GM23338 (cell line): ENCODE measurements around the gene TMEM150A. TPM values are rescaled to one million over a fixed set of nuclear protein-coding genes. Genes with fewer than 3 reads are reported as not detected.

Experiments used
- ATAC-seq: fragments of 200-7000 bp; cut with Tn5 transposase; 3 replicates; pipeline ENCODE4 v1.9.1; 2020
- DNase-seq: peaks from one replicate; pipeline ENCODE4 v3.0.0-alpha.2; 2015; ENCODE audit warnings: low spot score
- H2AFZ ChIP-seq: fragments of 200-600 bp; sonication (generic); 2 replicates; pipeline ENCODE4 v1.8.0; 2016; ENCODE audit warnings: antibody characterized with exemption, mild to moderate bottlenecking, moderate library complexity
- H3F3A ChIP-seq: fragments of 200-600 bp; sonication (generic); replicated peaks from 2 replicates; pipeline ENCODE4 v1.8.0; 2017; ENCODE audit warnings: antibody characterized with exemption, mixed run types, low read depth
- H3K27ac ChIP-seq: fragments of 200-600 bp; sonication (generic); 2 replicates; pipeline ENCODE4 v1.6.1; 2016; ENCODE audit warnings: low read depth
- H3K27me3 ChIP-seq: fragments of 200-600 bp; sonication (generic); 2 replicates; pipeline ENCODE4 v1.8.0; 2016; ENCODE audit warnings: mild to moderate bottlenecking, mixed run types, moderate library complexity; ENCODE audit not compliant: insufficient read depth
- H3K36me3 ChIP-seq: fragments of 200-600 bp; sonication (generic); 2 replicates; pipeline ENCODE4 v1.8.0; 2016; ENCODE audit warnings: mild to moderate bottlenecking; ENCODE audit not compliant: insufficient read depth
- H3K4me1 ChIP-seq: fragments of 200-600 bp; sonication (generic); 2 replicates; pipeline ENCODE4 v1.8.0; 2016; ENCODE audit warnings: mild to moderate bottlenecking, moderate library complexity; ENCODE audit not compliant: insufficient read depth
- H3K4me2 ChIP-seq: fragments of 200-600 bp; sonication (generic); 2 replicates; pipeline ENCODE4 v1.7.1; 2017; ENCODE audit warnings: mixed run types
- H3K4me3 ChIP-seq: fragments of 200-600 bp; sonication (generic); 2 replicates; pipeline ENCODE4 v1.6.1; 2016; ENCODE audit warnings: mixed run types
- H3K79me2 ChIP-seq: fragments of 200-600 bp; sonication (generic); replicated peaks from 2 replicates; pipeline ENCODE4 v1.8.0; 2017; ENCODE audit warnings: mild to moderate bottlenecking; ENCODE audit not compliant: insufficient read depth
- H3K9me2 ChIP-seq: fragments of 200-600 bp; sonication (generic); 2 replicates; pipeline ENCODE4 v1.8.0; 2017; ENCODE audit not compliant: insufficient read depth
- H4K20me1 ChIP-seq: fragments of 200-600 bp; sonication (generic); replicated peaks from 2 replicates; pipeline ENCODE4 v1.8.0; 2017; ENCODE audit warnings: mild to moderate bottlenecking; ENCODE audit not compliant: insufficient read depth
- H3K27ac Mint-ChIP-seq: 2 replicates; pipeline ENCODE4 v1.8.0; 2020; ENCODE audit warnings: inconsistent platforms, mild to moderate bottlenecking, moderate library complexity, mixed read lengths
- H3K27me3 Mint-ChIP-seq: 3 replicates; pipeline ENCODE4 v1.8.0; 2022; ENCODE audit warnings: low read depth, mild to moderate bottlenecking, moderate library complexity, mixed read lengths, inconsistent platforms; ENCODE audit not compliant: insufficient read depth, poor library complexity
- H3K36me3 Mint-ChIP-seq: 3 replicates; pipeline ENCODE4 v1.8.0; 2021; ENCODE audit warnings: low read depth, mild to moderate bottlenecking, inconsistent platforms, moderate library complexity, mixed read lengths
- H3K4me1 Mint-ChIP-seq: 3 replicates; pipeline ENCODE4 v1.8.0; 2020; ENCODE audit warnings: mild to moderate bottlenecking, inconsistent platforms, mixed read lengths
- H3K4me3 Mint-ChIP-seq: 3 replicates; pipeline ENCODE4 v1.8.0; 2021; ENCODE audit warnings: moderate library complexity, mild to moderate bottlenecking, inconsistent platforms, mixed read lengths
- H3K9me3 Mint-ChIP-seq: 3 replicates; pipeline ENCODE4 v1.8.0; 2020; ENCODE audit warnings: moderate library complexity, mild to moderate bottlenecking, inconsistent platforms, mixed read lengths
- CREB1 ChIP-seq: fragments of 250-450 bp; sonication (Bioruptor Pico); IDR thresholded peaks from 2 replicates; pipeline ENCODE4 v1.5.0; 2020; ENCODE audit warnings: low read depth, mild to moderate bottlenecking, moderate library complexity
- EZH2 ChIP-seq: fragments of 200-600 bp; sonication (generic); IDR thresholded peaks from one replicate; pipeline ENCODE4 v1.8.0; 2017; ENCODE audit warnings: antibody characterized with exemption, mild to moderate bottlenecking, low read depth; ENCODE audit not compliant: unreplicated experiment
- JUNB ChIP-seq: IDR thresholded peaks from one replicate; pipeline ENCODE4 v1.6.1; 2016; ENCODE audit warnings: antibody characterized with exemption; ENCODE audit not compliant: unreplicated experiment
- POLR2AphosphoS5 ChIP-seq: IDR thresholded peaks from 2 replicates; pipeline ENCODE4 v1.6.1; 2016; ENCODE audit warnings: antibody characterized with exemption, low read depth
- STAT1 ChIP-seq: IDR thresholded peaks from one replicate; pipeline ENCODE4 v1.6.1; 2016; ENCODE audit warnings: antibody characterized with exemption; ENCODE audit not compliant: unreplicated experiment
- polyA plus RNA-seq: library from polyadenylated mRNA; unstranded; fragments of >200 nt; fragmentation: Nextera tagmentation; extraction: Ambion mirVana; gene quantifications from 2 replicates; pipeline ENCODE4 v1.2.1, GENCODE V29; 2016
- total RNA-seq: library from RNA; depleted of rRNA; stranded (reverse); fragments of >200 nt; shearing (Covaris generic); gene quantifications from 2 replicates; pipeline ENCODE4 v1.2.3, GENCODE V29; 2014
- TF ChIP-seq, protein P1 (sequence below): IDR thresholded peaks from one replicate; pipeline ENCODE4 v1.6.1; 2018; ENCODE audit warnings: antibody characterized with exemption; ENCODE audit not compliant: unreplicated experiment
- TF ChIP-seq, protein P2 (sequence below), 2 experiments: fragments of 200-600 bp in 1 of 2; sonication (generic) in 1 of 2; conservative IDR thresholded peaks; 2 replicates each; pipeline versions ENCODE4 v1.5.1 to v1.6.1; 2016 to 2017; ENCODE audit warnings: antibody characterized with exemption in 2 of 2, low read depth in 2 of 2, mild to moderate bottlenecking in 2 of 2, moderate library complexity in 1 of 2
- TF ChIP-seq, protein P3 (sequence below): fragments of 250-450 bp; sonication (Bioruptor Pico); IDR thresholded peaks from 2 replicates; pipeline ENCODE4 v1.5.0; 2020; ENCODE audit warnings: mild to moderate bottlenecking, moderate library complexity

The TMEM150A gene
- total and polyA plus RNA-seq, 2 experiments from 2014 or later = 16.4 to 27.9 TPM

DNA sequence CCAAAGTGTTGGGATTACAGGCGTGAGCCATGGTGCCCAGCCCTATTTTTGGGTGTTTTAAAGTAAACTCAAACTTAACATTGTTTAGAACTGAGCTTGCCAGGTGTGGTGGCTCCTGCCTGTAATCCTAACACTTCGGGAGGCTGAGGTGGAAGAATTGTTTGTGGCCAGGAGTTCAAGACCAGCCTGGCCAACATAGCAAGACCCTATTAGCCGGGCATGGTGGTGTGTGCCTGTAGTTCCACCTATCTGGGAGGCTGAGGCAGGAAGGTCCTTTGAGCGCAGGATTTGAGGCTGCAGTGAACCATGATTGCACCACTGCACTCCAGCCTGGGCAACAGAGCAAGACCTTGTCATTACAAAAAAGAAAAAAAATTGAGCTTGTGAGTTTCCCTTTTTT is 48.0 kb upstream of the TMEM150A start:
- Histone ChIP-seq H3K27ac (no peak overlapping the region), H3F3A (0 out of 2 replicates have a peak, but pooled peaks cover 3% of the 10 kb centered on the region), H3K79me2 (no peaks in the 10 kb centered on the region), H3K4me2 (no peak overlapping the region), H3K9me2 (no peaks in the 10 kb centered on the region), H3K36me3 (peaks cover 53% of the 10 kb centered on the region), H4K20me1 (peaks cover 5% of the 10 kb centered on the region), H3K4me3 (no peak overlapping the region), H3K27me3 (no peaks in the 10 kb centered on the region), H2AFZ (no peak overlapping the region), H3K4me1 (peaks cover 7% of the 10 kb centered on the region; the same call in 1 of the 2 replicates)
- Mint-ChIP-seq H3K27ac (no peak overlapping the region), H3K4me3 (no peak overlapping the region), H3K9me3 (no peaks in the 10 kb centered on the region), H3K27me3 (peaks cover 3% of the 10 kb centered on the region), H3K36me3 (peaks cover 71% of the 10 kb centered on the region), H3K4me1 (peaks cover 4% of the 10 kb centered on the region; the same call in 2 of the 3 replicates)
- ATAC-seq (no peak), DNase-seq (no peak)
- TF ChIP-seq CREB1 (CRISPR knock-in tag) (no peak), POLR2AphosphoS5 (no peak)

DNA sequence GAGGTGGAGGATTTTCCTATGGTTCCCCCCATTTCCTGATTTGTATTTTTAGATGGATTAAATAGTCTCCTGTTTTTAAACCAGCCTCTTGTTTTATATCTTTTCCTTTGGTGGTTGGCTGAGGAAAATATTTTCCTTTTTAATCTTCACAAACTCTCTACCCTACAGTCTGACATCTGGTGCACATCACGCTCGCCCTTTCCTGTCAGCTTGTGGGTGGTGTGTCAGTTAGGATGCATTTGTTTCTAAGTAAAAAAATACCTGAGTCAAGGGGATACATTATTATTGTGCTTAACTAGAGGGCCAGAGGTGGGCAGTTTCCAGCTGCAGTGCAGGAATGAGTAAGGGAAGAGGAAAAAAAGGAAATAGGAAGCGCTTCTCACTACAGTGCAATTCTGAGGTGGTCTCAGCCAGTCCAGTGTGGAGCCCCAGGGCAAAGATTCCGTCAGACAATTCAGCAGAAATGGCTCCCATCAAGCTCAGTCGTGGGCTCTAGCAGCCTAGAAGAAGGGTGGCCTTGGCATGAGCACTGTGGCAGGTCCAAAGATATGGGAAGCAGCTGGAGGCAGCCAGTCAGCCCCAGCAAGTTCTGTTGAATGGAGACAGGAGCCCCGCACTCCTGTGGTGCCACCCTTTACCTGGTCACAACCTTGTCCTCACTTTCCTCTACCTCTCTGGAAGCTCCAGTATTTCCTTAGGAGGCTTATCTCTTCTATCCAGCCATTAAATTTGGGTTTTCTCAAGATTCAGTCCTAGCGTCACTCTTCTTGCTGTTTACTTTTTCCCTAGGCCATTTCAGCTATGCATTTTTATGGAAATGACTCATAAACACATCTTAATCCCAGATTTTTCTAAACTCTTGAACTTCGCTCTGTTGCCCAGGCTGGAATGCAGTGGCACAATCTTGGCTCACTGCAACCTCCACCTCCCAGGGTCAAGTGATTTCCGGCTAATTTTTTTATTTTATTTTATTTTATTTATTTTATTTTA is 47.0 kb upstream of the TMEM150A start:
- H3K27ac Mint-ChIP-seq = no peak overlapping the region
- Histone ChIP-seq H2AFZ (no peak overlapping the region), H3K4me3 (no peak overlapping the region), H3K27ac (no peak overlapping the region), H3F3A (0 out of 2 replicates have a peak, but pooled peaks cover 3% of the 10 kb centered on the region), H3K9me2 (no peaks in the 10 kb centered on the region), H3K4me1 (peaks cover 7% of the 10 kb centered on the region; the same call in 1 of the 2 replicates), H3K79me2 (no peaks in the 10 kb centered on the region), H3K27me3 (no peaks in the 10 kb centered on the region), H3K36me3 (peaks cover 62% of the 10 kb centered on the region), H4K20me1 (peaks cover 5% of the 10 kb centered on the region), H3K4me2 (no peak overlapping the region)
- peaks cover 4% of the 10 kb centered on the region; the same call in 2 of the 3 replicates for H3K4me1 Mint-ChIP-seq
- no peak overlapping the region for H3K4me3 Mint-ChIP-seq
- peaks cover 3% of the 10 kb centered on the region for H3K27me3 Mint-ChIP-seq
- H3K36me3 Mint-ChIP-seq = peaks cover 81% of the 10 kb centered on the region
- H3K9me3 Mint-ChIP-seq = no peaks in the 10 kb centered on the region
- DNase-seq = no peak
- no peak for ATAC-seq
- TF ChIP-seq, protein P1, sequence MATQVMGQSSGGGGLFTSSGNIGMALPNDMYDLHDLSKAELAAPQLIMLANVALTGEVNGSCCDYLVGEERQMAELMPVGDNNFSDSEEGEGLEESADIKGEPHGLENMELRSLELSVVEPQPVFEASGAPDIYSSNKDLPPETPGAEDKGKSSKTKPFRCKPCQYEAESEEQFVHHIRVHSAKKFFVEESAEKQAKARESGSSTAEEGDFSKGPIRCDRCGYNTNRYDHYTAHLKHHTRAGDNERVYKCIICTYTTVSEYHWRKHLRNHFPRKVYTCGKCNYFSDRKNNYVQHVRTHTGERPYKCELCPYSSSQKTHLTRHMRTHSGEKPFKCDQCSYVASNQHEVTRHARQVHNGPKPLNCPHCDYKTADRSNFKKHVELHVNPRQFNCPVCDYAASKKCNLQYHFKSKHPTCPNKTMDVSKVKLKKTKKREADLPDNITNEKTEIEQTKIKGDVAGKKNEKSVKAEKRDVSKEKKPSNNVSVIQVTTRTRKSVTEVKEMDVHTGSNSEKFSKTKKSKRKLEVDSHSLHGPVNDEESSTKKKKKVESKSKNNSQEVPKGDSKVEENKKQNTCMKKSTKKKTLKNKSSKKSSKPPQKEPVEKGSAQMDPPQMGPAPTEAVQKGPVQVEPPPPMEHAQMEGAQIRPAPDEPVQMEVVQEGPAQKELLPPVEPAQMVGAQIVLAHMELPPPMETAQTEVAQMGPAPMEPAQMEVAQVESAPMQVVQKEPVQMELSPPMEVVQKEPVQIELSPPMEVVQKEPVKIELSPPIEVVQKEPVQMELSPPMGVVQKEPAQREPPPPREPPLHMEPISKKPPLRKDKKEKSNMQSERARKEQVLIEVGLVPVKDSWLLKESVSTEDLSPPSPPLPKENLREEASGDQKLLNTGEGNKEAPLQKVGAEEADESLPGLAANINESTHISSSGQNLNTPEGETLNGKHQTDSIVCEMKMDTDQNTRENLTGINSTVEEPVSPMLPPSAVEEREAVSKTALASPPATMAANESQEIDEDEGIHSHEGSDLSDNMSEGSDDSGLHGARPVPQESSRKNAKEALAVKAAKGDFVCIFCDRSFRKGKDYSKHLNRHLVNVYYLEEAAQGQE = no peak
- TF ChIP-seq JUNB = no peak
- TF ChIP-seq POLR2AphosphoS5 = no peak
- no peak for TF ChIP-seq EZH2
- TF ChIP-seq, protein P2, sequence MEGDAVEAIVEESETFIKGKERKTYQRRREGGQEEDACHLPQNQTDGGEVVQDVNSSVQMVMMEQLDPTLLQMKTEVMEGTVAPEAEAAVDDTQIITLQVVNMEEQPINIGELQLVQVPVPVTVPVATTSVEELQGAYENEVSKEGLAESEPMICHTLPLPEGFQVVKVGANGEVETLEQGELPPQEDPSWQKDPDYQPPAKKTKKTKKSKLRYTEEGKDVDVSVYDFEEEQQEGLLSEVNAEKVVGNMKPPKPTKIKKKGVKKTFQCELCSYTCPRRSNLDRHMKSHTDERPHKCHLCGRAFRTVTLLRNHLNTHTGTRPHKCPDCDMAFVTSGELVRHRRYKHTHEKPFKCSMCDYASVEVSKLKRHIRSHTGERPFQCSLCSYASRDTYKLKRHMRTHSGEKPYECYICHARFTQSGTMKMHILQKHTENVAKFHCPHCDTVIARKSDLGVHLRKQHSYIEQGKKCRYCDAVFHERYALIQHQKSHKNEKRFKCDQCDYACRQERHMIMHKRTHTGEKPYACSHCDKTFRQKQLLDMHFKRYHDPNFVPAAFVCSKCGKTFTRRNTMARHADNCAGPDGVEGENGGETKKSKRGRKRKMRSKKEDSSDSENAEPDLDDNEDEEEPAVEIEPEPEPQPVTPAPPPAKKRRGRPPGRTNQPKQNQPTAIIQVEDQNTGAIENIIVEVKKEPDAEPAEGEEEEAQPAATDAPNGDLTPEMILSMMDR (conservative IDR thresholded peaks at IDR 0.05; ENCODE audit: low read depth in 2 of 2) = no peak
- no peak for TF ChIP-seq CREB1 (CRISPR knock-in tag)
- no peak for TF ChIP-seq STAT1
- TF ChIP-seq, protein P3, sequence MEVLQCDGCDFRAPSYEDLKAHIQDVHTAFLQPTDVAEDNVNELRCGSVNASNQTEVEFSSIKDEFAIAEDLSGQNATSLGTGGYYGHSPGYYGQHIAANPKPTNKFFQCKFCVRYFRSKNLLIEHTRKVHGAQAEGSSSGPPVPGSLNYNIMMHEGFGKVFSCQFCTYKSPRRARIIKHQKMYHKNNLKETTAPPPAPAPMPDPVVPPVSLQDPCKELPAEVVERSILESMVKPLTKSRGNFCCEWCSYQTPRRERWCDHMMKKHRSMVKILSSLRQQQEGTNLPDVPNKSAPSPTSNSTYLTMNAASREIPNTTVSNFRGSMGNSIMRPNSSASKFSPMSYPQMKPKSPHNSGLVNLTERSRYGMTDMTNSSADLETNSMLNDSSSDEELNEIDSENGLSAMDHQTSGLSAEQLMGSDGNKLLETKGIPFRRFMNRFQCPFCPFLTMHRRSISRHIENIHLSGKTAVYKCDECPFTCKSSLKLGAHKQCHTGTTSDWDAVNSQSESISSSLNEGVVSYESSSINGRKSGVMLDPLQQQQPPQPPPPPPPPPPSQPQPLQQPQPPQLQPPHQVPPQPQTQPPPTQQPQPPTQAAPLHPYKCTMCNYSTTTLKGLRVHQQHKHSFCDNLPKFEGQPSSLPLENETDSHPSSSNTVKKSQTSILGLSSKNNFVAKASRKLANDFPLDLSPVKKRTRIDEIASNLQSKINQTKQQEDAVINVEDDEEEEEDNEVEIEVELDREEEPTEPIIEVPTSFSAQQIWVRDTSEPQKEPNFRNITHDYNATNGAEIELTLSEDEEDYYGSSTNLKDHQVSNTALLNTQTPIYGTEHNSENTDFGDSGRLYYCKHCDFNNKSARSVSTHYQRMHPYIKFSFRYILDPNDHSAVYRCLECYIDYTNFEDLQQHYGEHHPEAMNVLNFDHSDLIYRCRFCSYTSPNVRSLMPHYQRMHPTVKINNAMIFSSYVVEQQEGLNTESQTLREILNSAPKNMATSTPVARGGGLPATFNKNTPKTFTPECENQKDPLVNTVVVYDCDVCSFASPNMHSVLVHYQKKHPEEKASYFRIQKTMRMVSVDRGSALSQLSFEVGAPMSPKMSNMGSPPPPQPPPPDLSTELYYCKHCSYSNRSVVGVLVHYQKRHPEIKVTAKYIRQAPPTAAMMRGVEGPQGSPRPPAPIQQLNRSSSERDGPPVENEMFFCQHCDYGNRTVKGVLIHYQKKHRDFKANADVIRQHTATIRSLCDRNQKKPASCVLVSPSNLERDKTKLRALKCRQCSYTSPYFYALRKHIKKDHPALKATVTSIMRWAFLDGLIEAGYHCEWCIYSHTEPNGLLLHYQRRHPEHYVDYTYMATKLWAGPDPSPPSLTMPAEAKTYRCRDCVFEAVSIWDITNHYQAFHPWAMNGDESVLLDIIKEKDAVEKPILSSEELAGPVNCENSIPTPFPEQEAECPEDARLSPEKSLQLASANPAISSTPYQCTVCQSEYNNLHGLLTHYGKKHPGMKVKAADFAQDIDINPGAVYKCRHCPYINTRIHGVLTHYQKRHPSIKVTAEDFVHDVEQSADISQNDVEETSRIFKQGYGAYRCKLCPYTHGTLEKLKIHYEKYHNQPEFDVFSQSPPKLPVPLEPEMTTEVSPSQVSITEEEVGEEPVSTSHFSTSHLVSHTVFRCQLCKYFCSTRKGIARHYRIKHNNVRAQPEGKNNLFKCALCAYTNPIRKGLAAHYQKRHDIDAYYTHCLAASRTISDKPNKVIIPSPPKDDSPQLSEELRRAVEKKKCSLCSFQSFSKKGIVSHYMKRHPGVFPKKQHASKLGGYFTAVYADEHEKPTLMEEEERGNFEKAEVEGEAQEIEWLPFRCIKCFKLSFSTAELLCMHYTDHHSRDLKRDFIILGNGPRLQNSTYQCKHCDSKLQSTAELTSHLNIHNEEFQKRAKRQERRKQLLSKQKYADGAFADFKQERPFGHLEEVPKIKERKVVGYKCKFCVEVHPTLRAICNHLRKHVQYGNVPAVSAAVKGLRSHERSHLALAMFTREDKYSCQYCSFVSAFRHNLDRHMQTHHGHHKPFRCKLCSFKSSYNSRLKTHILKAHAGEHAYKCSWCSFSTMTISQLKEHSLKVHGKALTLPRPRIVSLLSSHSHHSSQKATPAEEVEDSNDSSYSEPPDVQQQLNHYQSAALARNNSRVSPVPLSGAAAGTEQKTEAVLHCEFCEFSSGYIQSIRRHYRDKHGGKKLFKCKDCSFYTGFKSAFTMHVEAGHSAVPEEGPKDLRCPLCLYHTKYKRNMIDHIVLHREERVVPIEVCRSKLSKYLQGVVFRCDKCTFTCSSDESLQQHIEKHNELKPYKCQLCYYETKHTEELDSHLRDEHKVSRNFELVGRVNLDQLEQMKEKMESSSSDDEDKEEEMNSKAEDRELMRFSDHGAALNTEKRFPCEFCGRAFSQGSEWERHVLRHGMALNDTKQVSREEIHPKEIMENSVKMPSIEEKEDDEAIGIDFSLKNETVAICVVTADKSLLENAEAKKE (CRISPR knock-in tag) = no peak
